IMR-90 (cell line): ENCODE measurements around the gene ITGB4. TPM values are rescaled to one million over a fixed set of nuclear protein-coding genes. Genes with fewer than 3 reads are reported as not detected.

Experiments
- ATAC-seq: fragments of 200-7000 bp; cut with Tn5 transposase; 2 replicates; pipeline ENCODE4 v1.9.1; 2020; ENCODE audit warnings: low read depth, mild to moderate bottlenecking, moderate library complexity
- BruUV-seq: library from RNA; stranded (reverse); fragments of 400-500 nt; replicated peaks from 2 replicates; lab custom pipeline; 2021; lab: Mats Ljungman, UMichigan
- CTCF ChIA-PET: fragments of 300-600 bp; formaldehyde crosslinking; extraction: SDS; loops from one replicate; lab custom pipeline; 2021; ENCODE audit warnings: antibody characterized with exemption; lab: Yijun Ruan, JAX
- POLR2A ChIA-PET: fragments of 300-600 bp; sonication (Branson Sonifier 250); formaldehyde crosslinking; loops from one replicate; lab custom pipeline; 2022; ENCODE audit warnings: antibody characterized with exemption; ENCODE audit not compliant: unreplicated experiment; lab: Charles Lee
- DNase-seq: peaks from one replicate; pipeline ENCODE4 v3.0.0; 2013
- H2AFZ ChIP-seq: replicated peaks from 2 replicates; pipeline ENCODE3; 2013; ENCODE audit warnings: low read length, mild to moderate bottlenecking; ENCODE audit not compliant: poor library complexity
- H2AK5ac ChIP-seq: 2 replicates; pipeline ENCODE4 v1.6.1; 2013; ENCODE audit warnings: low read depth, low read length, inconsistent platforms
- H2AK9ac ChIP-seq: replicated peaks from 2 replicates; pipeline ENCODE3; 2013; ENCODE audit warnings: mild to moderate bottlenecking, low read depth, low read length, moderate library complexity; ENCODE audit not compliant: poor library complexity
- H2BK120ac ChIP-seq: 2 replicates; pipeline ENCODE4 v1.6.1; 2013; ENCODE audit warnings: low read depth, low read length, inconsistent platforms
- H2BK15ac ChIP-seq: 3 replicates; pipeline ENCODE4 v1.6.1; 2013; ENCODE audit warnings: low read depth, low read length, inconsistent platforms
- H2BK20ac ChIP-seq: 2 replicates; pipeline ENCODE4 v1.6.1; 2013; ENCODE audit warnings: low read depth, mild to moderate bottlenecking, inconsistent platforms, low read length, moderate library complexity
- H2BK5ac ChIP-seq: 2 replicates; pipeline ENCODE4 v1.6.1; 2013; ENCODE audit warnings: mild to moderate bottlenecking, low read depth, low read length, inconsistent platforms; ENCODE audit not compliant: poor library complexity, severe bottlenecking
- H3K14ac ChIP-seq: replicated peaks from 2 replicates; pipeline ENCODE4 v1.6.1; 2013; ENCODE audit warnings: low read depth, low read length, inconsistent platforms
- H3K18ac ChIP-seq: 2 replicates; pipeline ENCODE4 v1.6.1; 2013; ENCODE audit warnings: low read depth, low read length, control low read depth
- H3K23ac ChIP-seq: 2 replicates; pipeline ENCODE4 v1.6.1; 2013; ENCODE audit warnings: low read depth, low read length, inconsistent platforms
- H3K27ac ChIP-seq: 2 replicates; pipeline ENCODE4 v1.5.1; 2013; ENCODE audit warnings: mild to moderate bottlenecking, control low read depth, low read length; ENCODE audit not compliant: insufficient read depth
- H3K27me3 ChIP-seq: 2 replicates; pipeline ENCODE4 v1.6.1; 2013; ENCODE audit warnings: low read length; ENCODE audit not compliant: control insufficient read depth, insufficient read depth
- H3K36me3 ChIP-seq: 2 replicates; pipeline ENCODE4 v1.6.1; 2013; ENCODE audit warnings: low read length, mixed read lengths; ENCODE audit not compliant: control insufficient read depth, insufficient read depth
- H3K4ac ChIP-seq: 2 replicates; pipeline ENCODE4 v1.6.1; 2013; ENCODE audit warnings: low read depth, low read length, inconsistent platforms
- H3K4me1 ChIP-seq: 2 replicates; pipeline ENCODE4 v1.6.1; 2013; ENCODE audit warnings: low read length, mixed read lengths; ENCODE audit not compliant: control insufficient read depth, insufficient read depth
- H3K4me2 ChIP-seq: 2 replicates; pipeline ENCODE4 v1.6.1; 2013; ENCODE audit warnings: low read depth, mild to moderate bottlenecking, control low read depth, low read length, moderate library complexity
- H3K4me3 ChIP-seq: 2 replicates; pipeline ENCODE4 v1.5.1; 2013; ENCODE audit warnings: low read depth, mild to moderate bottlenecking, control low read depth, low read length, moderate library complexity; ENCODE audit not compliant: insufficient read depth
- H3K56ac ChIP-seq: 2 replicates; pipeline ENCODE4 v1.6.1; 2013; ENCODE audit warnings: low read length, inconsistent platforms; ENCODE audit not compliant: insufficient read depth; ENCODE audit errors: extremely low read depth
- H3K79me1 ChIP-seq, 2 experiments: 2 replicates each; pipeline ENCODE4 v1.6.1; 2013; ENCODE audit warnings: low read length in 2 of 2, inconsistent platforms in 1 of 2, low read depth in 1 of 2
- H3K9ac ChIP-seq: 2 replicates; pipeline ENCODE4 v1.6.1; 2013; ENCODE audit warnings: low read depth, low read length, control low read depth
- H3K9me1 ChIP-seq: 2 replicates; pipeline ENCODE4 v1.6.1; 2013; ENCODE audit warnings: low read length, inconsistent platforms; ENCODE audit not compliant: insufficient read depth
- H3K9me3 ChIP-seq: 2 replicates; pipeline ENCODE4 v1.6.1; 2013; ENCODE audit warnings: low read length; ENCODE audit not compliant: control insufficient read depth, insufficient read depth
- H4K20me1 ChIP-seq: 2 replicates; pipeline ENCODE4 v1.6.1; 2013; ENCODE audit warnings: low read length, inconsistent platforms; ENCODE audit not compliant: insufficient read depth
- H4K5ac ChIP-seq: 2 replicates; pipeline ENCODE4 v1.6.1; 2013; ENCODE audit warnings: mild to moderate bottlenecking, low read depth, low read length, control low read depth
- H4K8ac ChIP-seq, 2 experiments: 2 replicates each; pipeline ENCODE4 v1.6.1; 2013; ENCODE audit warnings: low read depth in 2 of 2, low read length in 2 of 2, control low read depth in 1 of 2, inconsistent platforms in 1 of 2
- H4K91ac ChIP-seq: 2 replicates; pipeline ENCODE4 v1.6.1; 2013; ENCODE audit warnings: low read depth, low read length, inconsistent platforms; ENCODE audit not compliant: insufficient read depth
- BHLHE40 ChIP-seq: fragments of 150-350 bp; IDR thresholded peaks from 2 replicates; pipeline ENCODE4 v1.6.1; 2016; ENCODE audit warnings: mild to moderate bottlenecking, low read depth, low read length
- CEBPB ChIP-seq: IDR thresholded peaks from 2 replicates; pipeline ENCODE4 v1.6.1; 2012; ENCODE audit warnings: low read depth, low read length, improper control_type of control experiment
- CHD1 ChIP-seq: IDR thresholded peaks from 2 replicates; pipeline ENCODE4 v1.6.1; 2012; ENCODE audit warnings: low read depth, low read length, improper control_type of control experiment
- FOS ChIP-seq: fragments of 150-350 bp; IDR thresholded peaks from 2 replicates; pipeline ENCODE4 v1.6.1; 2016; ENCODE audit warnings: low read depth, low read length
- MAZ ChIP-seq: IDR thresholded peaks from 2 replicates; pipeline ENCODE4 v1.6.1; 2012; ENCODE audit warnings: low read depth, mild to moderate bottlenecking, low read length, improper control_type of control experiment, moderate library complexity, borderline replicate concordance
- MXI1 ChIP-seq: IDR thresholded peaks from 2 replicates; pipeline ENCODE4 v1.6.1; 2012; ENCODE audit warnings: low read depth, mild to moderate bottlenecking, low read length, moderate library complexity, borderline replicate concordance
- NFE2L2 ChIP-seq: fragments of 150-350 bp; IDR thresholded peaks from 2 replicates; pipeline ENCODE4 v1.6.1; 2016; ENCODE audit warnings: low read depth, mild to moderate bottlenecking, low read length
- POLR2A ChIP-seq: IDR thresholded peaks from 2 replicates; pipeline ENCODE4 v1.6.1; 2012; ENCODE audit warnings: mild to moderate bottlenecking, low read depth, low read length
- RFX5 ChIP-seq: IDR thresholded peaks from 2 replicates; pipeline ENCODE4 v1.8.0; 2012; ENCODE audit warnings: low read depth, mild to moderate bottlenecking, low read length, moderate library complexity
- SMC3 ChIP-seq: fragments of 150-350 bp; IDR thresholded peaks from 2 replicates; pipeline ENCODE4 v1.6.1; 2016; ENCODE audit warnings: low read depth, mild to moderate bottlenecking, antibody characterized with exemption, low read length, moderate library complexity
- WGBS, 2 experiments: methylation state at CpG; one replicate each; pipeline versions ENCODE4 v1.1.5 to v1.1.7; 2013; ENCODE audit warnings: missing lambda C conversion rate in 2 of 2; ENCODE audit not compliant: insufficient read length in 1 of 2; ENCODE audit errors: extremely low coverage in 2 of 2; 5-methylcytosine and 5-hydroxymethylcytosine counted together
- dilution Hi-C: fragments of 300-500 bp; cut with HindIII; formaldehyde crosslinking; loops from one replicate; pipeline ENCODE4 v1.14.3; 2018; ENCODE audit warnings: low sequenced_read_pairs; ENCODE audit not compliant: unreplicated experiment
- in situ Hi-C: fragments of 300-500 bp; cut with MboI; formaldehyde crosslinking; loops from 3 replicates; pipeline ENCODE4 v1.14.3; 2019; ENCODE audit warnings: low sequenced_read_pairs, inconsistent platforms, mixed read lengths
- intact Hi-C: fragments of 100-400 bp; cut with micrococcal nuclease; formaldehyde crosslinking; loops from 2 replicates; pipeline ENCODE4 v1.10.0; 2022
- polyA plus RNA-seq, 3 experiments: library from polyadenylated mRNA; depleted of rRNA; stranded (reverse); fragments of >200 nt; gene quantifications; 2 replicates each; pipeline ENCODE4 v1.2.3, GENCODE V29; 2012; ENCODE audit warnings: low replicate concordance in 1 of 3
- total RNA-seq: library from RNA; depleted of rRNA; stranded (reverse); fragments of >200 nt; gene quantifications from 2 replicates; pipeline ENCODE4 v1.2.3, GENCODE V29; 2012
- TF ChIP-seq, protein P1 (sequence below): fragments of 150-350 bp; IDR thresholded peaks from 2 replicates; pipeline ENCODE4 v1.6.1; 2016; ENCODE audit warnings: low read depth, mild to moderate bottlenecking, low read length, moderate library complexity, borderline replicate concordance
- TF ChIP-seq, protein P2 (sequence below): fragments of 150-350 bp; IDR thresholded peaks from 2 replicates; pipeline ENCODE4 v1.6.1; 2017; ENCODE audit warnings: mild to moderate bottlenecking, antibody characterized with exemption, low read length, low read depth
- TF ChIP-seq, protein P3 (sequence below): conservative IDR thresholded peaks from 2 replicates; pipeline ENCODE4 v1.5.1; 2012; ENCODE audit warnings: mild to moderate bottlenecking, low read depth, low read length, improper control_type of control experiment

The ITGB4 gene
- total and polyA plus RNA-seq, 2 of the 4 experiments (the other 2 are of a cell fraction), result under 0.01 to 0.27 TPM

- TF ChIP-seq, protein P1, sequence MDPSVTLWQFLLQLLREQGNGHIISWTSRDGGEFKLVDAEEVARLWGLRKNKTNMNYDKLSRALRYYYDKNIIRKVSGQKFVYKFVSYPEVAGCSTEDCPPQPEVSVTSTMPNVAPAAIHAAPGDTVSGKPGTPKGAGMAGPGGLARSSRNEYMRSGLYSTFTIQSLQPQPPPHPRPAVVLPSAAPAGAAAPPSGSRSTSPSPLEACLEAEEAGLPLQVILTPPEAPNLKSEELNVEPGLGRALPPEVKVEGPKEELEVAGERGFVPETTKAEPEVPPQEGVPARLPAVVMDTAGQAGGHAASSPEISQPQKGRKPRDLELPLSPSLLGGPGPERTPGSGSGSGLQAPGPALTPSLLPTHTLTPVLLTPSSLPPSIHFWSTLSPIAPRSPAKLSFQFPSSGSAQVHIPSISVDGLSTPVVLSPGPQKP, result no peak
- TF ChIP-seq POLR2A, result peak; percentile 28; the same call in 1 of the 2 replicates
These were observed 43.6 kb downstream of the ITGB4 start, which contains the start of gene GALK1 (continued) for GRCh38 chr17:75764711-75765421.

GRCh38 chr17:75765981-75766380 is 44.7 kb downstream of the ITGB4 start:
- POLR2A ChIA-PET, result interaction anchor here (0.7 to 1.5 kb wide), 3 partner anchors 10 to 14 kb away, joined by 3 to 12 read pairs (median 7); no protein-coding TSS in a partner anchor
- no peak for DNase-seq
- in situ Hi-C loops, result no loop called here

More at GRCh38 chr17:75765981-75766380, 44.7 kb downstream of the ITGB4 start:
- no peaks in the 10 kb centered on the region for H4K20me1 ChIP-seq
- H3K27ac ChIP-seq, result no peak overlapping the region
- H4K5ac ChIP-seq, result no peak overlapping the region
- H2BK20ac ChIP-seq, result no peak overlapping the region
- no peak overlapping the region for H3K18ac ChIP-seq
- intact Hi-C loops (no loop called here), dilution Hi-C loops (no loop called here)
- H3K56ac ChIP-seq, result no peak overlapping the region
- H3K79me1 ChIP-seq, result peaks cover 5 to 12% of the 10 kb centered on the region in 2 experiments; a peak in 3 of 4 replicates
- TF ChIP-seq SMC3 (no peak), NFE2L2 (no peak), RFX5 (no peak), BHLHE40 (no peak), MXI1 (no peak), CHD1 (no peak), MAZ (no peak), FOS (no peak), CEBPB (no peak)
- TF ChIP-seq, protein P2, sequence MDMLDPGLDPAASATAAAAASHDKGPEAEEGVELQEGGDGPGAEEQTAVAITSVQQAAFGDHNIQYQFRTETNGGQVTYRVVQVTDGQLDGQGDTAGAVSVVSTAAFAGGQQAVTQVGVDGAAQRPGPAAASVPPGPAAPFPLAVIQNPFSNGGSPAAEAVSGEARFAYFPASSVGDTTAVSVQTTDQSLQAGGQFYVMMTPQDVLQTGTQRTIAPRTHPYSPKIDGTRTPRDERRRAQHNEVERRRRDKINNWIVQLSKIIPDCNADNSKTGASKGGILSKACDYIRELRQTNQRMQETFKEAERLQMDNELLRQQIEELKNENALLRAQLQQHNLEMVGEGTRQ, result no peak
- TF ChIP-seq, protein P3, sequence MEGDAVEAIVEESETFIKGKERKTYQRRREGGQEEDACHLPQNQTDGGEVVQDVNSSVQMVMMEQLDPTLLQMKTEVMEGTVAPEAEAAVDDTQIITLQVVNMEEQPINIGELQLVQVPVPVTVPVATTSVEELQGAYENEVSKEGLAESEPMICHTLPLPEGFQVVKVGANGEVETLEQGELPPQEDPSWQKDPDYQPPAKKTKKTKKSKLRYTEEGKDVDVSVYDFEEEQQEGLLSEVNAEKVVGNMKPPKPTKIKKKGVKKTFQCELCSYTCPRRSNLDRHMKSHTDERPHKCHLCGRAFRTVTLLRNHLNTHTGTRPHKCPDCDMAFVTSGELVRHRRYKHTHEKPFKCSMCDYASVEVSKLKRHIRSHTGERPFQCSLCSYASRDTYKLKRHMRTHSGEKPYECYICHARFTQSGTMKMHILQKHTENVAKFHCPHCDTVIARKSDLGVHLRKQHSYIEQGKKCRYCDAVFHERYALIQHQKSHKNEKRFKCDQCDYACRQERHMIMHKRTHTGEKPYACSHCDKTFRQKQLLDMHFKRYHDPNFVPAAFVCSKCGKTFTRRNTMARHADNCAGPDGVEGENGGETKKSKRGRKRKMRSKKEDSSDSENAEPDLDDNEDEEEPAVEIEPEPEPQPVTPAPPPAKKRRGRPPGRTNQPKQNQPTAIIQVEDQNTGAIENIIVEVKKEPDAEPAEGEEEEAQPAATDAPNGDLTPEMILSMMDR, result no peak
- H3K4ac ChIP-seq, result no peak overlapping the region
- BruUV-seq, result no TSS peak
- no peak overlapping the region for H3K23ac ChIP-seq
- CTCF ChIA-PET, result interaction anchor here (0.6 to 2.1 kb wide), 4 partner anchors 12 to 17 kb away, joined by 4 to 13 read pairs (median 5); no protein-coding TSS in a partner anchor
- H2BK5ac ChIP-seq, result no peak overlapping the region
- no peak overlapping the region for H3K9ac ChIP-seq
- H3K4me2 ChIP-seq, result no peak overlapping the region
- H3K4me3 ChIP-seq, result no peak overlapping the region
- H3K9me1 ChIP-seq, result peaks cover 10% of the 10 kb centered on the region; the same call in 1 of the 2 replicates
- ATAC-seq, result no peak
- H2BK120ac ChIP-seq, result no peak overlapping the region
- no peaks in the 10 kb centered on the region for H3K27me3 ChIP-seq
- H2AK9ac ChIP-seq, result no peak overlapping the region
- no peak overlapping the region for H3K14ac ChIP-seq
- no peak overlapping the region for H2AK5ac ChIP-seq
- peak overlapping the region; percentile 63 for H2AFZ ChIP-seq
- H4K8ac ChIP-seq, result no peak overlapping the region
- H3K9me3 ChIP-seq, result no peaks in the 10 kb centered on the region
- no peak overlapping the region for H4K91ac ChIP-seq
- peaks cover 7% of the 10 kb centered on the region for H3K4me1 ChIP-seq
- H3K36me3 ChIP-seq, result no peaks in the 10 kb centered on the region
- no peak overlapping the region for H2BK15ac ChIP-seq
- 100% methylated on average over 1 of the region's 4 CpGs; no CpG with 5 or more reads in 1 of the 2 experiments for WGBS, 2 experiments
